Jurkat, Clone E6-1 (cell line): Measurements from ENCODE around the gene TRAPPC4.
"Not testable (repeated sequence)": the region's sequence is repeated elsewhere in the genome, so short reads cannot be mapped to it uniquely, and the experiment has no call there.

Experiments
- DNase-seq: peaks from one replicate; pipeline ENCODE4 v3.0.0-alpha.2; 2011; ENCODE audit warnings: low read depth, low spot score
- H3K4me3 ChIP-seq: 2 replicates; pipeline ENCODE4 v1.5.1; 2011; ENCODE audit warnings: mild to moderate bottlenecking, low read length, control low read depth, moderate library complexity

TRAPPC4 gene

GRCh38 chr11:119029340-119030028, 10.9 kb downstream of the TRAPPC4 start:
- no peak overlapping the region for H3K4me3 ChIP-seq
- no peak for DNase-seq

- no peak for DNase-seq
- H3K4me3 ChIP-seq, result no peak overlapping the region
These were observed 11.4 kb downstream of the TRAPPC4 start for GRCh38 chr11:119030029-119030328.

GRCh38 chr11:119030329-119031047, 11.9 kb downstream of the TRAPPC4 start, which contains the start of gene SLC37A4:
Gene SLC37A4, minus strand, starts transcription at chr11:119030877.
- peak; percentile 63 for DNase-seq
- H3K4me3 ChIP-seq, result peak within 1 kb of the TSS; percentile 37

- H3K4me3 ChIP-seq, result no peak overlapping the region
- DNase-seq, result no peak
These were observed 13.3 kb downstream of the TRAPPC4 start for GRCh38 chr11:119031912-119032280.

GRCh38 chr11:119033421-119033820, 14.9 kb downstream of the TRAPPC4 start:
- not testable (repeated sequence) for DNase-seq, H3K4me3 ChIP-seq

GRCh38 chr11:119034813-119035212, 16.2 kb downstream of the TRAPPC4 start:
- DNase-seq, result no peak
- H3K4me3 ChIP-seq, result no peak overlapping the region

GRCh38 chr11:119038884-119039283, 20.3 kb downstream of the TRAPPC4 start:
- no peak overlapping the region for H3K4me3 ChIP-seq
- DNase-seq, result no peak

- not testable (repeated sequence) for H3K4me3 ChIP-seq, DNase-seq
These were observed 20.9 kb downstream of the TRAPPC4 start for GRCh38 chr11:119039471-119039870.

- no peak for DNase-seq
- H3K4me3 ChIP-seq, result no peak overlapping the region
These were observed 23.4 kb downstream of the TRAPPC4 start for GRCh38 chr11:119041821-119042514.

- no peak for DNase-seq
- H3K4me3 ChIP-seq, result no peak overlapping the region
These were observed 24.4 kb downstream of the TRAPPC4 start for GRCh38 chr11:119042927-119043326.

- no peak overlapping the region for H3K4me3 ChIP-seq
These were observed 26.1 kb downstream of the TRAPPC4 start for GRCh38 chr11:119044708-119045107.

GRCh38 chr11:119046489-119046888, 27.9 kb downstream of the TRAPPC4 start:
- no peak overlapping the region for H3K4me3 ChIP-seq
- DNase-seq, result no peak

More at GRCh38 chr11:119044708-119045107, 26.1 kb downstream of the TRAPPC4 start:
- DNase-seq, result no peak

GRCh38 chr11:119047205-119047604, 28.6 kb downstream of the TRAPPC4 start:
- DNase-seq, result no peak
- H3K4me3 ChIP-seq, result no peak overlapping the region

GRCh38 chr11:119048644-119049043, 30.1 kb downstream of the TRAPPC4 start:
- no peak overlapping the region for H3K4me3 ChIP-seq
- peak; percentile 15 for DNase-seq

- H3K4me3 ChIP-seq, result no peak overlapping the region
- DNase-seq, result no peak
These were observed 30.5 kb downstream of the TRAPPC4 start for GRCh38 chr11:119049081-119049480.

- no peak for DNase-seq
- H3K4me3 ChIP-seq, result no peak overlapping the region
These were observed 33.0 kb downstream of the TRAPPC4 start for GRCh38 chr11:119051440-119052162.

GRCh38 chr11:119052163-119052814, 33.7 kb downstream of the TRAPPC4 start:
- H3K4me3 ChIP-seq, result no peak overlapping the region
- no peak for DNase-seq

GRCh38 chr11:119054418-119054817, 35.9 kb downstream of the TRAPPC4 start:
- no peak for DNase-seq
- H3K4me3 ChIP-seq, result no peak overlapping the region

- peak; percentile 37 for DNase-seq
- peak overlapping the region; percentile 87 for H3K4me3 ChIP-seq
These were observed 37.3 kb downstream of the TRAPPC4 start for GRCh38 chr11:119055901-119056300.
